ENCODE results near the gene SLC12A8.

Gene SLC12A8

DNA sequence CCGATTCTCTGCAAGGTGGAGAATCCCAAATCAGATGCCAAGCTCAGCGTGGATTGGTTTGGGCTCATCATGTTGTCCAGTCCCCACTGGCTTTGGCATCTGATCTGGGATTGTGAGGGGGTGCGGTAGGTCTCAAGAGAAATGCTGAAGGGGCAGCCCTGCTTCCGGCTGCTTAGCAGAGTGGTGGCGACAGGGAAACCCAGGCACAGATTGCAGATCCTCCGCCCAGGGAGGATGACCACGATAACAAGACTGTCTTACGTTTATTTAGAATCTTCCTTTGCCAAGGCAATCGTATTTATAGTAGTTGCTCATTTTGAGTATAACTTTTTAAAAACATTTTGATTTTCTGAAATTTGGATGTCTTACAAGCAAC is 61.1 kb downstream of the SLC12A8 start:
- no peak for DNase-seq

GRCh38 chr3:125150525-125151441 is 61.8 kb downstream of the SLC12A8 start:
- DNase-seq = peak; percentile 71

- DNase-seq = no peak
Observed at GRCh38 chr3:125149462-125149861, 63.1 kb downstream of the SLC12A8 start.

GRCh38 chr3:125148836-125149235 is 63.7 kb downstream of the SLC12A8 start:
- DNase-seq = peak; percentile 21

DNA sequence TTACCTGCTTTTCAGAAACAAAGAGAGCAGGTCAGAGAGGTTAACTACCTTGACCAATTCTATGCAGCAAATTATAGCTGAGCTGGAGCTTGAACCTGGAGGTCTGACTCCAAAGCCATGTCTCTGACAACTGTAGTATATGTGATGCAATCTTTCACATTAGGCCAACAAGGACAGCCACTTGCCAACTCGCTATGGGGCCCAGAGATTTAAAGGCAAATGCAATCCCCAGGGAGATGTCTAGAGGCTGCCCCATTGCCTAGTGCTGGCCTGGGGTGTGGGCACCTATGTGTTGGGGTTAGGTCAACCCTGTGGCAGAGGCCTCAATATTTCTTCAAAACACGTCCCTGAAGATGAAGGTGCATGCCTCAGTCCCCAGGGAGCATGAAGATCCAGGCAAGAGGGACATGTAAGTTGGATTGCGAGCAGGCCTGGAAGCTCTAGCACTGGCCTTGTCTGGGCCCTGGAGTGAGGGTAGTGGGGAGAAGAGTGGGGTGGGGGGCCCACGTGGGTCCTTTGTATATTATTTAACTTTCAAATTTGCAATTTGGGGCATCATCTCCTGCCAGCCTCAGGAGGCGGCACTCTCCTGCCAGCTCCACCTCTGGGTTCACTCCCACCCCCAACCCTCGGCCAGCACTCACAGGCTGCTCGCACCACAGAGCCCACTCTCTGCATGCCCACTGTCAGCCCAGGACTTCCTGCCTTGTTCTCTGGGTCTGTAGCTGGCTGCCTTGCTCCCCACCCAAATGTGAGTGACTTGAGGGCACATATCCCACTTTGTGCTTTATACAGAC is 64.3 kb downstream of the SLC12A8 start:
- no peak for DNase-seq

GRCh38 chr3:125147491-125147820 is 65.1 kb downstream of the SLC12A8 start:
- DNase-seq = no peak

DNA sequence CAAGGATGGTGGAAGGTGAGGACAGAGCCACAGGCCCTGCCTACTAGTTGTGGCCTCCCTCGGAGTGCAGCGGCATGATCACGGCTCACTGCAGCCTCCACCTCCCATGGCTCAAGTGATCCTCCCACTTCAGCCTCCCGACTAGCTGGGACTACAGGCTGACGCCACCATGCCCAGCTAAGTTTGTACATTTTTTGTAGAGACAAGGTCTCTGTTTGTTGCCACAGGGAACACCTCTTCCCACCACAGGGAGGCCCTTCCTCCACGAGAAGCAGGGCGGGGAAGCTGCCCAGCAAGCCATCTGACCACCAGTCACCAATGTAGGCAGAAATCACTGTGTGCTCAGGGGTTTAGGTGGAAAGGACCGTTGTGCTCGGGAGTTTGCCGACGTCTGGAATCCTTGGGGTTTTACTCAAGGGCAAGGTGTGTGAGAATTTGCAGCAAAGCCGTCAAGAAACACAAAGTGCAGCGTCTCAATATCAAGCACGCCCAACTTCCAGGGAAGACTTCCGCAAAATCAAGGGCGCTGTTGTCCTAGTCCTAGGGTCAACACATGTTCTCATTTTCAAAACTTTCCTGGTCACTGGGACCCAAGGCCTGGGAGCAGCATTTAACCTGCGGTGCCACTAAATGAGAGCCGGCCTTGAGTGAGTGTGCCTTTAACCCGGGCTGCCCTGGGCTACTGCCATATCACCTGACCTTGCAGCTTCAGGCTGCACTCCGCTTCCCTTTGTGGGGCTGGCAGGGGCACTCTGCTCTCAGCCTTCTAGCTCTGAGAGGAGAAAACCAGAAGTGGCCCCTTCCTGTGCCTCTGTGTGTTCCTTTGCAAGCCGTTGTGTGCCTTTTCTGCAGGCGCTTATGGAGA is 65.7 kb downstream of the SLC12A8 start:
- DNase-seq = no peak

DNA sequence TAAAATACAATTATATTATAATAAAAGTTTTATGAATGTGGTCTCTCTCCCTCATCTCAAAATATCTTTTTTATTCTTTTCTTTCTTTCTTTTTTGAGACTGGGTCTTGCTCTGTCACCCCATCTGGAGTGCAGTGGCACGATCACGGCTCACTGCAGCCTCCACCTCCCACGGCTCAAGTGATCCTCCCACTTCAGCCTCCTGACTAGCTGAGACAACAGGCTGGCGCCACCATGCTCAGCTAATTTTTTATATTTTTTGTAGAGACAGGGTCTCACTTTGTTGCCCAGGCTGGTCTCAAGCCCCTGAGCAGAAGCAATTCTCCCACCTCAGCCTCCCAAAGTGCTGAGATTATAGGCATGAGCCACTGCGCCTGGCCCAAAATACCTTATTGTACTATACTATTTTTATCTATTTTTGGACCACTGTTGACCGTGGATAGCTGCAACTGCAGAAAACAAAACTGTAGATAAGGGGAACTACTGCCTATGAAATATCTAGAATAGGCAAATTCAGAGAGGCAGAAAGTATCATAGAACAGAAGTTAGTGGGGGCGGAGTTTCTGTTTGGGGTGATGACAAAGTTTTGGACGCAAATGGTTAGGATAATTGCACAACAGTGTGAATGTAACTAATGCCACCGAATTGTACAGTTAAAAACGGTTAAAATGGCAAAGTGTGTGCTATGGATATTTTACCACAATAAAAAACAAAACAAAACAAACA is 66.6 kb downstream of the SLC12A8 start:
- DNase-seq = no peak

DNA sequence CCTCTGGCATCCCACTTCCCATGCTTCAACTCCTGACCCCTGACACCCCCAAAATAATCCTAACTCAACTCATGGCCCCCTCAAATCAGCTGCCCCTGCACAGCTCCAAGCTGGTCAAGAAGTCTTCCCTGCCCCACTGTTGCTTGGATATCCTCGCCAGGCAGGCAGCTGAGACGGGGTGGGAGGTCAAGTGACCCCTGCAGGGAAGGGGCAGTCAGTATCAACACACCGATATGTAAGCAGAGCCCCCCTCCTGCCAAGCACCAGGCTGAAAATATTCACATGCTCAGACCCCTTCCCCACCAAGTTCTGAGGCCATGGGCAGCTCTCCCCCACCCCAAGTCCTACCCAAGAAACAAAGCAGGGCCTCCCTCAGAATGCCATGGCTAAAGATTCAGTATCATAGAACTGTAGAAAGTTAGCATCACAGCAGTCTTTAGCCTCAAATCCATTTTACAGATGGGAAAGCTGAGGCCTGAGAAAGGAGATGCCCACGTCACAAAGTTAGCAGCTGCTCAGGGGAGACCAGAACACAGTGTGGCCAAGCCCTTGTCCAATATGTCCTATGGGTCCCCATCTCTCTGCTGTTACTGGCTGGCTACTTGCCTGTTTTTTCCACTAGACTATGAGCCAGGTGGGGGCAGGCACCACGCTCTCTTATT is 67.8 kb downstream of the SLC12A8 start:
- DNase-seq = no peak

GRCh38 chr3:125143982-125144652 is 68.4 kb downstream of the SLC12A8 start:
- no peak for DNase-seq

- no peak for DNase-seq
Observed at GRCh38 chr3:125143538-125143937, 69.0 kb downstream of the SLC12A8 start.

- DNase-seq = no peak
Observed at GRCh38 chr3:125142940-125143339, 69.6 kb downstream of the SLC12A8 start.

GRCh38 chr3:125142420-125142778 is 70.1 kb downstream of the SLC12A8 start:
- no peak for DNase-seq

DNA sequence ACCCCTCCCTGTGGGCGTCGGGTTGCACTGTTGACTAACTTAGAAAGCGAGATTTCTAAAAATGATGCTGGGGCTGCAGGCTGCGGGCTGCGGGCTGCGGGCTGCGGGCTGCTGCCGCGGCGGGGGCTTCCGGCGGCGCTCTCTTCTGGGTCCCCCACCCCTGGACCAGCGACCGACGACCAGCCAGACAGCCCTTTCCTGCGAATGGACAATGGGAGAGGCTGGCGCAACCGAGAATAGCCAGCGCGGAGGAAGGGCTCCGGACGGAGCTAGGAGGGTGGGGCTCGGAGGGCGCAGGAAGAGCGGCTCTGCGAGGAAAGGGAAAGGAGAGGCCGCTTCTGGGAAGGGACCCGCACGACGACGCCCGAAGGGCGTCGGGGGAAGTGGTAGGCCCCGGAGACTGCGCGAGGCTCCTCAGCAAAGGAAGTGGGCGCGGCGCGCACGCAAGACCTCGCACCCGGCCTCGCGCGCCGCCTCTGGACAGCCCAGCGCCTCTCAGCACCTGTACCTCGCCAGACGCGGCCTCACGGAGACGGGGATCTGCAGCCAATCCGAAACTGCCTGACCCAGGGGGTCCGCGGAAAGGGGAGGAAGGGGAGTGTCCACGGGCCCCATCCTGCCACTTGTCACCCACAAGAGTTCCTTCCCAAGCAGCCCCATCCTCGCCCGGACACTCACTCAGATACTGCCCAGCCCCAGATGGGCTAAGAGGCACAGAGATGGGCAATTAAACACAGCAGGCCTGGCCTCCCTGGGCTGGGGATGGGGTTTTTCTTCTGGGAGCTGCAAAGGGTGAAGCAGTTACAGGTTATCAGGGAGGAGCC is 70.7 kb downstream of the SLC12A8 start:
- no peak for DNase-seq

DNA sequence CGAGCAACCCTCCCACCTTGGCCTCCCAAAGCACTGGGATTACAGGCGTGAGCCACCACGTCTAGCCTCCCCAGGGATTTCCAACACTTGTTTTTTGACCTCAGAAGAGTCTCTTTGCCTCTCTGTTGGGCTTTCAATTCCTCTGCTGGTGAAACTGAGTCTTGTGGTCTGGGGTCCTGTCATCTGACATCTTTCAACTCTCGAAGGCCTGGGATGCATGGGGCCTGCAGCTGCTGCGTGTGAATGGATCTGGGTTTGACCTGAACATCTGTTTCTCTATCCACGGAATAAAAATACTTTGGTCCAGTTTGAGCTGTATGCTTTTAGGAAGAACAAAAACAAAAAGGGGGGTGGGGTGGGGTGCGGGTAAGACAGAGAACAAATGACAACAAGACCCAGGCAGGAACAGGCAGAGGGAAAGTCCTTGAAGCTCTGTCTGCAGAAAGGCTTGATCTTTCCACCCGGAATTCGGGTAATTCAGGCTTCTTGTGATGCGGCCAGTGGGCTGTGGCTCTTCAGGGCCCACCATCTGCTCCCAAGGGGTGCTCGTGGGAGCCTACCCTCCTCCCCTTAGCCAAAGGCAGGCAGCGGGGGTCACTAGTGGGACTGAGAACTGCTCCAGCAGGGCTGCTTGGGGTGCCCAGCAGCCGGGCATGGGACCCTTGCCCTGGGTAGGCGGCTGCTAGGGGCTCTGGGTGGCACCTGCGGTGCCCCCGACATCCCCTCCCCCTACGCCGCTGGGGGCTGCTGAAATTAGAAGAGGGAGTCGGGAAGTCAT is 71.5 kb downstream of the SLC12A8 start:
- no peak for DNase-seq

DNA sequence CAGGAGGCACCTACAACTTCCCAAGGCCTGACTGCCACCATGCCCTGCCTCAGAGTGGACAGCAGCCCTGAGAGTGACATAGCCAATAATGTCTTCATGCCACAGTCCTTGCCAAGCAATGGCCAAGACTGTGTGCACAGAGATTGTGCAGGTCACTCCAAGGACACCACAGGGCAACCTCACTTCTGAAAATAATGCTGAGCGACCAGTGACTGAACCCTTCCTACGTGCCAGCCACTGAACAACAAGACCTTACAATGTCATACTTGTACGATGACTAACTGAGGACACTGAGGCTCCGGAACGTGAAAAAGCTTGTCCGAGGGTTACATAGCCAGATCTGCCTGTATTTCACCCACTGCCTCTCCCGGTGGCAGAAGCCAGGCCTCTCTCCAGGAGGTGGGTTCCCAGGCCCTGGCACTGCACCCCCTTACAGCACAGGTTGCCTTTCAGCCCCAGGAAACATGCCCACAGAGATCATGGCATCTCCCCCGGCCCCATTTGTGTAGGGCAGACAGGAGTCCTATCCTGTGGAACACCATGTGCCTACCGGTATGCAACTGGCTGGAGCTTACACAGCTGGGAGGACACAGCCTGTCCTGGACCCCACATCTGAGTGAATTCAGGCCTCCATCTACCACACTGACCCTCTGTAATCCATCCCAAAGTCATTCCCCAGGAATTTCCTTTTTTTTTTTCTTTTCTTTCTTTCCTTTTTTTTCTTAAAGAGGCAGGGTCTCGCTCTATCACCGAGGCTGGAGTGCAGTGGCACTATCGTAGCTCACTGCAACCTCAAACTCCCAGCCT is 72.3 kb downstream of the SLC12A8 start:
- no peak for DNase-seq

DNA sequence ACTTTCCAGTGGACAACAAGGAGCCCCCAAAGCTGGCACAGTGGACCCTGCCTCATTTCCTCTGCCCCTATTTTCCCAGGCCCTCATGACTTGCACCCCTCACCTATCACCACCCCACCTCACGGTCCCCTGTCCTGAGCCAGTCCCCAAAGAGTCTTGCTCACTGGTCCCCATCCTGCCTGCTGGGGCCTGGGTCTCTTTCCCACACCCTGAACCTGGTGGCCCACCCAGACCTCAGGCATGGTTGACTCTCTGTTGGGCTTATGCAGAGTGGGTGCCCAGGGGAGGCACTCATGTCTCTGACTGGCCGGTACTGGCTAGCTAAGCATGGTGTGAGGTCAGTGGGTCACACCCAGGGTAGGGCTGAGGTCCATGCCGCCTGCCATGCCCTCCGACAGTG is 73.2 kb downstream of the SLC12A8 start:
- no peak for DNase-seq

- DNase-seq = no peak
Observed at GRCh38 chr3:125137358-125138033, 75.1 kb downstream of the SLC12A8 start.

Data from kidney glomerular epithelial cell (primary cell).